IMR-90 (cell line): Measurements from ENCODE around the gene COX6B1. TPM values are rescaled to one million over a fixed set of nuclear protein-coding genes. Genes with fewer than 3 reads are reported as not detected.
A peak's percentile ranks its signal among the peaks of the same experiment; 100 is the strongest.

Experiments used
- ATAC-seq: fragments of 200-7000 bp; cut with Tn5 transposase; 2 replicates; pipeline ENCODE4 v1.9.1; 2020; ENCODE audit warnings: low read depth, mild to moderate bottlenecking, moderate library complexity
- BruUV-seq: library from RNA; stranded (reverse); fragments of 400-500 nt; replicated peaks from 2 replicates; lab custom pipeline; 2021; lab: Mats Ljungman, UMichigan
- CTCF ChIA-PET: fragments of 300-600 bp; formaldehyde crosslinking; extraction: SDS; loops from one replicate; lab custom pipeline; 2021; ENCODE audit warnings: antibody characterized with exemption; lab: Yijun Ruan, JAX
- POLR2A ChIA-PET: fragments of 300-600 bp; sonication (Branson Sonifier 250); formaldehyde crosslinking; loops from one replicate; lab custom pipeline; 2022; ENCODE audit warnings: antibody characterized with exemption; ENCODE audit not compliant: unreplicated experiment; lab: Charles Lee
- DNase-seq: peaks from one replicate; pipeline ENCODE4 v3.0.0; 2013
- H2AFZ ChIP-seq: replicated peaks from 2 replicates; pipeline ENCODE3; 2013; ENCODE audit warnings: low read length, mild to moderate bottlenecking; ENCODE audit not compliant: poor library complexity
- H2AK5ac ChIP-seq: 2 replicates; pipeline ENCODE4 v1.6.1; 2013; ENCODE audit warnings: low read depth, low read length, inconsistent platforms
- H2AK9ac ChIP-seq: replicated peaks from 2 replicates; pipeline ENCODE3; 2013; ENCODE audit warnings: mild to moderate bottlenecking, low read depth, low read length, moderate library complexity; ENCODE audit not compliant: poor library complexity
- H2BK120ac ChIP-seq: 2 replicates; pipeline ENCODE4 v1.6.1; 2013; ENCODE audit warnings: low read depth, low read length, inconsistent platforms
- H2BK15ac ChIP-seq: 3 replicates; pipeline ENCODE4 v1.6.1; 2013; ENCODE audit warnings: low read depth, low read length, inconsistent platforms
- H2BK20ac ChIP-seq: 2 replicates; pipeline ENCODE4 v1.6.1; 2013; ENCODE audit warnings: low read depth, mild to moderate bottlenecking, inconsistent platforms, low read length, moderate library complexity
- H2BK5ac ChIP-seq: 2 replicates; pipeline ENCODE4 v1.6.1; 2013; ENCODE audit warnings: mild to moderate bottlenecking, low read depth, low read length, inconsistent platforms; ENCODE audit not compliant: poor library complexity, severe bottlenecking
- H3K14ac ChIP-seq: replicated peaks from 2 replicates; pipeline ENCODE4 v1.6.1; 2013; ENCODE audit warnings: low read depth, low read length, inconsistent platforms
- H3K18ac ChIP-seq: 2 replicates; pipeline ENCODE4 v1.6.1; 2013; ENCODE audit warnings: low read depth, low read length, control low read depth
- H3K23ac ChIP-seq: 2 replicates; pipeline ENCODE4 v1.6.1; 2013; ENCODE audit warnings: low read depth, low read length, inconsistent platforms
- H3K27ac ChIP-seq: 2 replicates; pipeline ENCODE4 v1.5.1; 2013; ENCODE audit warnings: mild to moderate bottlenecking, control low read depth, low read length; ENCODE audit not compliant: insufficient read depth
- H3K27me3 ChIP-seq: 2 replicates; pipeline ENCODE4 v1.6.1; 2013; ENCODE audit warnings: low read length; ENCODE audit not compliant: control insufficient read depth, insufficient read depth
- H3K36me3 ChIP-seq: 2 replicates; pipeline ENCODE4 v1.6.1; 2013; ENCODE audit warnings: low read length, mixed read lengths; ENCODE audit not compliant: control insufficient read depth, insufficient read depth
- H3K4ac ChIP-seq: 2 replicates; pipeline ENCODE4 v1.6.1; 2013; ENCODE audit warnings: low read depth, low read length, inconsistent platforms
- H3K4me1 ChIP-seq: 2 replicates; pipeline ENCODE4 v1.6.1; 2013; ENCODE audit warnings: low read length, mixed read lengths; ENCODE audit not compliant: control insufficient read depth, insufficient read depth
- H3K4me2 ChIP-seq: 2 replicates; pipeline ENCODE4 v1.6.1; 2013; ENCODE audit warnings: low read depth, mild to moderate bottlenecking, control low read depth, low read length, moderate library complexity
- H3K4me3 ChIP-seq: 2 replicates; pipeline ENCODE4 v1.5.1; 2013; ENCODE audit warnings: low read depth, mild to moderate bottlenecking, control low read depth, low read length, moderate library complexity; ENCODE audit not compliant: insufficient read depth
- H3K56ac ChIP-seq: 2 replicates; pipeline ENCODE4 v1.6.1; 2013; ENCODE audit warnings: low read length, inconsistent platforms; ENCODE audit not compliant: insufficient read depth; ENCODE audit errors: extremely low read depth
- H3K79me1 ChIP-seq, 2 experiments: 2 replicates each; pipeline ENCODE4 v1.6.1; 2013; ENCODE audit warnings: low read length in 2 of 2, inconsistent platforms in 1 of 2, low read depth in 1 of 2
- H3K9ac ChIP-seq: 2 replicates; pipeline ENCODE4 v1.6.1; 2013; ENCODE audit warnings: low read depth, low read length, control low read depth
- H3K9me1 ChIP-seq: 2 replicates; pipeline ENCODE4 v1.6.1; 2013; ENCODE audit warnings: low read length, inconsistent platforms; ENCODE audit not compliant: insufficient read depth
- H3K9me3 ChIP-seq: 2 replicates; pipeline ENCODE4 v1.6.1; 2013; ENCODE audit warnings: low read length; ENCODE audit not compliant: control insufficient read depth, insufficient read depth
- H4K20me1 ChIP-seq: 2 replicates; pipeline ENCODE4 v1.6.1; 2013; ENCODE audit warnings: low read length, inconsistent platforms; ENCODE audit not compliant: insufficient read depth
- H4K5ac ChIP-seq: 2 replicates; pipeline ENCODE4 v1.6.1; 2013; ENCODE audit warnings: mild to moderate bottlenecking, low read depth, low read length, control low read depth
- H4K8ac ChIP-seq, 2 experiments: 2 replicates each; pipeline ENCODE4 v1.6.1; 2013; ENCODE audit warnings: low read depth in 2 of 2, low read length in 2 of 2, control low read depth in 1 of 2, inconsistent platforms in 1 of 2
- H4K91ac ChIP-seq: 2 replicates; pipeline ENCODE4 v1.6.1; 2013; ENCODE audit warnings: low read depth, low read length, inconsistent platforms; ENCODE audit not compliant: insufficient read depth
- BHLHE40 ChIP-seq: fragments of 150-350 bp; IDR thresholded peaks from 2 replicates; pipeline ENCODE4 v1.6.1; 2016; ENCODE audit warnings: mild to moderate bottlenecking, low read depth, low read length
- MAZ ChIP-seq: IDR thresholded peaks from 2 replicates; pipeline ENCODE4 v1.6.1; 2012; ENCODE audit warnings: low read depth, mild to moderate bottlenecking, low read length, improper control_type of control experiment, moderate library complexity, borderline replicate concordance
- NFE2L2 ChIP-seq: fragments of 150-350 bp; IDR thresholded peaks from 2 replicates; pipeline ENCODE4 v1.6.1; 2016; ENCODE audit warnings: low read depth, mild to moderate bottlenecking, low read length
- RAD21 ChIP-seq: IDR thresholded peaks from 2 replicates; pipeline ENCODE4 v1.6.1; 2012; ENCODE audit warnings: low read length, improper control_type of control experiment
- SMC3 ChIP-seq: fragments of 150-350 bp; IDR thresholded peaks from 2 replicates; pipeline ENCODE4 v1.6.1; 2016; ENCODE audit warnings: low read depth, mild to moderate bottlenecking, antibody characterized with exemption, low read length, moderate library complexity
- WGBS, 2 experiments: methylation state at CpG; one replicate each; pipeline versions ENCODE4 v1.1.5 to v1.1.7; 2013; ENCODE audit warnings: missing lambda C conversion rate in 2 of 2; ENCODE audit not compliant: insufficient read length in 1 of 2; ENCODE audit errors: extremely low coverage in 2 of 2; 5-methylcytosine and 5-hydroxymethylcytosine counted together
- dilution Hi-C: fragments of 300-500 bp; cut with HindIII; formaldehyde crosslinking; loops from one replicate; pipeline ENCODE4 v1.14.3; 2018; ENCODE audit warnings: low sequenced_read_pairs; ENCODE audit not compliant: unreplicated experiment
- in situ Hi-C: fragments of 300-500 bp; cut with MboI; formaldehyde crosslinking; loops from 3 replicates; pipeline ENCODE4 v1.14.3; 2019; ENCODE audit warnings: low sequenced_read_pairs, inconsistent platforms, mixed read lengths
- intact Hi-C: fragments of 100-400 bp; cut with micrococcal nuclease; formaldehyde crosslinking; loops from 2 replicates; pipeline ENCODE4 v1.10.0; 2022
- polyA plus RNA-seq, 3 experiments: library from polyadenylated mRNA; depleted of rRNA; stranded (reverse); fragments of >200 nt; gene quantifications; 2 replicates each; pipeline ENCODE4 v1.2.3, GENCODE V29; 2012; ENCODE audit warnings: low replicate concordance in 1 of 3
- total RNA-seq: library from RNA; depleted of rRNA; stranded (reverse); fragments of >200 nt; gene quantifications from 2 replicates; pipeline ENCODE4 v1.2.3, GENCODE V29; 2012
- TF ChIP-seq, protein P1 (sequence below): conservative IDR thresholded peaks from 2 replicates; pipeline ENCODE4 v1.5.1; 2012; ENCODE audit warnings: mild to moderate bottlenecking, low read depth, low read length, improper control_type of control experiment
- TF ChIP-seq, protein P2 (sequence below): fragments of 150-350 bp; IDR thresholded peaks from 2 replicates; pipeline ENCODE4 v1.6.1; 2016; ENCODE audit warnings: low read depth, mild to moderate bottlenecking, low read length, moderate library complexity, borderline replicate concordance

COX6B1 gene
- total and polyA plus RNA-seq, 2 of the 4 experiments (the other 2 are of a cell fraction) = 914 to 983 TPM

DNA sequence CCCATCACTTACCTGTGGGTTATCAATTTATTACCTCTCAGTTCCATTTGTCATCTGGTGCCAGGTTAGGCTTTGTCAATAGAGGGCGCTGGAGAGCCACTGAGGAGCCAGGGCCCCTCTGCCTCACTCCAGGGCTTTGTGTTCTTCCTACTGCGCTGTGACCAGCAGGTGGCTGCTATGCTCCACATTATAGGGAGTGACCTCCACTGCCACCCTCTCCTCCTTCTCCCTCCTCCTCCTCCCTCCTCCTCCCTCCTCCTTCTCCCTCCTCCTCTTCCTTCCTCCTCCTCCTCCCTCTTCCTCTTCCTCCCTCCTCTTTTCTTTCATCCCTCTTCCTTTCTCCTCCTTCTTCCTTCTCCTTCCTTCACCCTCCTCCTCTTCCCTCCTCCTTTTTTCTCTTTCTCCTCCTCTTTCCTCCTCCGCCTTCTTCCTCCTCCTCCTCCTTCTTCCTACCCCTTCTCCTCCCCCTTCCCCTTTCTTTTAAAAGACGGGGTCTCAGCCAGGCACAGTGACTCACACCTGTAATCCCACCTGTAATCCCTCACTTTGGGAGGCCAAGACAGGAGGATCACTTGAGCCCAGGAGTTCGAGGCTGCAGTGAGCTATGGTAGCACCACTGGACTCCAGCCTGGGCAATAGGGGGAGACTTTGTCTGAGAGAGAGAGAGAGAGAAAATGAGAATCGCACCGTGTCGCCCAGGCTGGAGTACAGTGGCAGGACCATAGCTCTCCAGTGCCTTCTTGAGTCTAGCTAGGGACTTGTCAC is 45.9 kb downstream of the COX6B1 start:
- DNase-seq (peak; percentile 76), ATAC-seq (peak; percentile 99)
- Histone ChIP-seq H2BK120ac (no peak overlapping the region), H2BK20ac (no peak overlapping the region), H2AK5ac (no peak overlapping the region), H3K79me1 (no peaks in the 10 kb centered on the region), H3K23ac (no peak overlapping the region), H2BK5ac (no peak overlapping the region), H3K27ac (no peak overlapping the region), H2BK15ac (no peak overlapping the region), H3K9me3 (no peaks in the 10 kb centered on the region), H3K18ac (no peak overlapping the region), H3K4me3 (no peak overlapping the region), H3K9ac (no peak overlapping the region), H3K27me3 (peaks cover 2% of the 10 kb centered on the region; the same call in 1 of the 2 replicates), H3K36me3 (no peaks in the 10 kb centered on the region), H3K4me2 (no peak overlapping the region), H3K14ac (no peak overlapping the region), H2AK9ac (no peak overlapping the region), H4K91ac (no peak overlapping the region), H3K56ac (no peak overlapping the region), H3K4ac (no peak overlapping the region), H3K4me1 (peaks cover 3% of the 10 kb centered on the region; the same call in 1 of the 2 replicates), H3K9me1 (no peaks in the 10 kb centered on the region), H4K5ac (no peak overlapping the region), H2AFZ (peak overlapping the region; percentile 69), H4K8ac (no peak overlapping the region), H4K20me1 (no peaks in the 10 kb centered on the region)
- ChIA-PET POLR2A (interaction anchor here (0.6 kb wide), 1 partner anchor 427 kb away, joined by 4 read pairs; no protein-coding TSS in a partner anchor), CTCF (interaction anchor here (0.7 kb wide), 1 partner anchor 13 kb away, joined by 3 read pairs; no protein-coding TSS in a partner anchor)
- dilution Hi-C loops (no loop called here), intact Hi-C loops (loop anchor here (1.0 kb wide), 1 partner anchor 23 kb away; no protein-coding TSS in a partner anchor), in situ Hi-C loops (no loop called here)
- peak; percentile 93 for TF ChIP-seq RAD21
- TF ChIP-seq BHLHE40 = no peak
- TF ChIP-seq, protein P1, sequence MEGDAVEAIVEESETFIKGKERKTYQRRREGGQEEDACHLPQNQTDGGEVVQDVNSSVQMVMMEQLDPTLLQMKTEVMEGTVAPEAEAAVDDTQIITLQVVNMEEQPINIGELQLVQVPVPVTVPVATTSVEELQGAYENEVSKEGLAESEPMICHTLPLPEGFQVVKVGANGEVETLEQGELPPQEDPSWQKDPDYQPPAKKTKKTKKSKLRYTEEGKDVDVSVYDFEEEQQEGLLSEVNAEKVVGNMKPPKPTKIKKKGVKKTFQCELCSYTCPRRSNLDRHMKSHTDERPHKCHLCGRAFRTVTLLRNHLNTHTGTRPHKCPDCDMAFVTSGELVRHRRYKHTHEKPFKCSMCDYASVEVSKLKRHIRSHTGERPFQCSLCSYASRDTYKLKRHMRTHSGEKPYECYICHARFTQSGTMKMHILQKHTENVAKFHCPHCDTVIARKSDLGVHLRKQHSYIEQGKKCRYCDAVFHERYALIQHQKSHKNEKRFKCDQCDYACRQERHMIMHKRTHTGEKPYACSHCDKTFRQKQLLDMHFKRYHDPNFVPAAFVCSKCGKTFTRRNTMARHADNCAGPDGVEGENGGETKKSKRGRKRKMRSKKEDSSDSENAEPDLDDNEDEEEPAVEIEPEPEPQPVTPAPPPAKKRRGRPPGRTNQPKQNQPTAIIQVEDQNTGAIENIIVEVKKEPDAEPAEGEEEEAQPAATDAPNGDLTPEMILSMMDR = peak; percentile 99
- TF ChIP-seq, protein P2, sequence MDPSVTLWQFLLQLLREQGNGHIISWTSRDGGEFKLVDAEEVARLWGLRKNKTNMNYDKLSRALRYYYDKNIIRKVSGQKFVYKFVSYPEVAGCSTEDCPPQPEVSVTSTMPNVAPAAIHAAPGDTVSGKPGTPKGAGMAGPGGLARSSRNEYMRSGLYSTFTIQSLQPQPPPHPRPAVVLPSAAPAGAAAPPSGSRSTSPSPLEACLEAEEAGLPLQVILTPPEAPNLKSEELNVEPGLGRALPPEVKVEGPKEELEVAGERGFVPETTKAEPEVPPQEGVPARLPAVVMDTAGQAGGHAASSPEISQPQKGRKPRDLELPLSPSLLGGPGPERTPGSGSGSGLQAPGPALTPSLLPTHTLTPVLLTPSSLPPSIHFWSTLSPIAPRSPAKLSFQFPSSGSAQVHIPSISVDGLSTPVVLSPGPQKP = no peak
- TF ChIP-seq SMC3 = peak; percentile 85
- TF ChIP-seq MAZ = peak; percentile 81; the same call in 1 of the 2 replicates
- no peak for TF ChIP-seq NFE2L2
- whole genome bisulfite sequencing, 2 experiments = 43% methylated on average over 1 of the region's 8 CpGs; no CpG with 5 or more reads in 1 of the 2 experiments
- no TSS peak for BruUV-seq
